ENCODE measurements around the gene ZNF367. TPM values are rescaled to one million over a fixed set of nuclear protein-coding genes. Genes with fewer than 3 reads are reported as not detected.

The ZNF367 gene
- total RNA-seq (2014; rRNA removed; shearing (Covaris generic)): 18.5 and 28.3 TPM in 2 replicates

DNA sequence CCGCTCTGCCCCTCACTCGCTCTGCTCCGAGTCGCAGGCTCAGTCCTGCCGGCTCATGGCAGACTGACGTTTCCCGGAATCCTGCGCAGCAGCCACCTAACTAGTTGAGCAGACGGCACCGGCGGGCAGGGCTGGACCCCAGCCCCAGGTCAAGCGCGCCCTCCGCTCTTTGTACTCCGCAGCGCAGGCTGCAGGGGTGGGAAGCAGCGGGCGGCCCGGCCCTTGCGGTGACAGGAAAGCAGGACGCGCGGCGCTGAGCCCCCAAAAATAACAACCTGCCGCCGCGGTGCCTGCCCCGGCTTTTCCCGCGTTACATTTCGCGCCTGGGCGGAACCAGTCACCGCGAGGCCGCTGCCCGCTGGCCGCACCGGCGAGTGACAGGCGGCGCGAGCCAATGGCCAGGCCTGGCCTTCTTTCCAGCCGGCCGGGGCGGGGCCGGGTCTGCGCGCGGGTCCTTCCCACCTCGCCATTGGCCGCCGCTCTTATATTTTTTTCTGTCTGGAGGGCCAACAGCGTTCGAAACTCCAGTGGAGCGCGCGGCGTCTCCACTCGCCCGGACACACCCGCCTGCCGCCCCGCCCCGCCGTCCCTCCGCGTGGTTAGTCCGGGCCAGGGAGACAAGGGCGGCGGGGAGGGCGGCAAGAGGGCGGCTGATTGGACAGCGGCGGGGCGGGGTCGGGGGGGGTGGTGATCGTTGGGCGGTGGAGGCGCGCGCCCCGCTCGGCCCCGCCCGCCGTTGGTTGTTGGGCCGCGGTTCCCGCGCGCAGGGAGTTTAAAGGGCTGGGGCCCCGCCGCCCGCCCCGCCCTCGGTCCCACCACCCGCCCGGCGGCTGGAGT is at the start of gene ZNF367:
TSS of gene ZNF367 (minus strand) at position 288 of the 837 bp plus-strand sequence. CDS start 338 bp downstream, outside the sequence.
- DNase-seq (ENCODE audit: low read depth): peak; percentile 98

DNA sequence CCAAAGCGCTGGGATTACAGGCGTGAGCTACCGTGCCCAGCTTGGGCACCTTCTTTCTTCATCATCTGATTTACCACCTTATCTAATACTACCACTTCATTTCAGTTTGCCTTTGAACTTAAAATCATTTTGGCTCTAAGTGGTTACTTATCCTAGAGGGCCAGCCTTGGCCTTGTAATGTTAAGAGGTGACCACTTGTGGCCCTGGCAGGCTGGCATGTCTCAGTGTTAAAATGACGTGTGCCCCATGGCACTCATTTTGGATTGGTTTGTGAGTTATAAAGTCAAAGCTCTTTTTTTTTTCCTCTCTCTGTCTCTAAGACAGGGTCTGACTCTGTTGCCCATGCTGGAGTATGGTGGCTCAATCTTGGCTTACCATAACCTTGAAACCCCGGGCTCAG is 49.6 kb upstream of the ZNF367 start:
- no peak for DNase-seq (ENCODE audit: low read depth)

DNA sequence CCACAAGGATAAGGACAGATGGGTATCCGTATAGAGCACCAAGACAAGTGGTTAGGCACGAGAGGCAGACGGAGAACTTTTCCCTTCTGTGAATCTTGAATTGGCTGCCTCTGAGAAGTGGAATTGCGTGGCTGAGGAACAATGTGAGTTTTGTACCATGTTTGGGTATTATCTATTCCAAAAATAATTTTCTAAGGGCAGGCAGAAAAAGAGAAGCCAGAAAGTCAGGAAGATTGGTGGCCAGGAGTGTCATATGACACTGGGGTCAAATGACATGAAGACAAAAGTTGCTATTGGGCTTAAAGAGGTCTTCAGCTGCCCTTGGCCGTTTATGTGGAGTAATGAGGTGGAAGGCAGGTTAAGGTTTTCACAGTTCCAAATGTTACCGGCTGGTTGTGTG is 46.3 kb upstream of the ZNF367 start:
- DNase-seq (ENCODE audit: low read depth): no peak

DNA sequence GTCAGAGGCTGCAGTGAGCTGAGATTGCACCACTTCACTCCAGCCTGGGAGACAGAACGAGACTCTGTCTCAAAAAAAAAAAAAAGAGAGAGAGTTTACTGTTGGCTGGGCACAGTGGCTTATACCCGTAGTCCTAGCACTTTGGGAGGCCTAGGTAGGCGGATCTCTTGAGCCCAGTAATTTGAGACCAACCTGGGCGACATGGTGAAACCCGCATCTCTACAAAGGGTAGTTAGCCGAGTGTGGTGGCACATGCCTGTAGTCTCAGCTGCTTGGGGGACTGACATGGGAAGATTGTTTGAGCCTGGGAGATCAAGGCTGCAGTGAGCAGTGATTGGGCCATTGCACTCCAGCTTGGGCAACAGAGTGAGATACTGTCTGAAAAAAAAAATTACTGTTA is 44.4 kb upstream of the ZNF367 start:
- DNase-seq (ENCODE audit: low read depth): no peak

DNA sequence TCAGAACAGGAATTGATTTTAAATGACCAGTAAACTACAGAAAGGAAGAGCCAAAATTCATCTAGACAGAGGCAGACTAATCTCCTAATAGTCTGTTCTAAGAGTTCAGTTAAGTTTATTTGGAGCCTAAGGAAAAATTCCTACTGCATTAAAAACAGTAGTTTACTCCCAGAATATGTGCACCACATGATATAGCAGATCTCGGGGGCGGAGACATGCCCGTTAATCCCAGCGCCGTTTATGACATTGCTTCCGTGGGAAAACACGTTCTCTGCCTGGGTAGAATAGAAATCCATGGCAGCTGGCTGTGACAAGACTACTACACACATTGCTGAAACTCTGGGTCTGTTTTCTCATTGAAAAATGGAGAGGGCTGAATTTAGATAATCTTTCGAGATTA is 43.2 kb upstream of the ZNF367 start:
- DNase-seq (ENCODE audit: low read depth): no peak

DNA sequence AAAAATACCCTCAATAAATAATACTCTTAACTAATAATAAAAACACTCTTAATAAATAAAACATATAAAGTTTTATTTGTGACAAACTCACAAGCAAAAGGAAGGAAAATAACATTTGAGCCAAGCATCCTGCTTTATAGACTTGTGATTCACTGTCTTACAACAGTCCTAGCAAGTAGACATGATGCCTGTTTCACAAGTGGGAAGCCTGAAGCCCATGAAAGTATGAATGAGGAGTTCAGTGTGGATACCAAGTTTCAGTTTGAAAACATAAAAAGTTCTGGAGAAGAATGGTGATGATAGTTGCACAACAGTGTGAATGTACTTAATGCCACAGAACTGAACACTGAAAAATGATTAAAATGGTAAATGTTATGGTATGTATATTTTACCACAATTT is 42.7 kb upstream of the ZNF367 start:
- DNase-seq (ENCODE audit: low read depth): no peak

DNA sequence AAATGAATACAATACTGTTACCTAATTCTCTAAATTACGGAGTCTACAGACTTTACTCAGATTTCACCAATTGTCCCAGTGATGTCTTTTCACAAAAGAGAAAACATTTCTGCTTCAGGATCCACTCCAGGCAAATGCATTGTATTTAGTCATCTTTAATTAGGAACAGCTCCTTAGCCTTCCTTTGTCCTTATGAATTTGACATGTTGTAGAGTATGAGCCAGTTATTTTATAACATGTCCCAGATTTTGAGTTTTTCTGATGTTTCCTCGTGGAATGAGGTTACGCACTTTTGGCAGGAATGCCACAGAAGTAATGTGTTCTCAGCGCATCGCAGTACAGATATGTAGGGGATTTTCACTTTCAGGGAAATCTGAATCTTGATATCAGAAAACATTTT is 42.3 kb upstream of the ZNF367 start:
- no peak for DNase-seq (ENCODE audit: low read depth)

DNA sequence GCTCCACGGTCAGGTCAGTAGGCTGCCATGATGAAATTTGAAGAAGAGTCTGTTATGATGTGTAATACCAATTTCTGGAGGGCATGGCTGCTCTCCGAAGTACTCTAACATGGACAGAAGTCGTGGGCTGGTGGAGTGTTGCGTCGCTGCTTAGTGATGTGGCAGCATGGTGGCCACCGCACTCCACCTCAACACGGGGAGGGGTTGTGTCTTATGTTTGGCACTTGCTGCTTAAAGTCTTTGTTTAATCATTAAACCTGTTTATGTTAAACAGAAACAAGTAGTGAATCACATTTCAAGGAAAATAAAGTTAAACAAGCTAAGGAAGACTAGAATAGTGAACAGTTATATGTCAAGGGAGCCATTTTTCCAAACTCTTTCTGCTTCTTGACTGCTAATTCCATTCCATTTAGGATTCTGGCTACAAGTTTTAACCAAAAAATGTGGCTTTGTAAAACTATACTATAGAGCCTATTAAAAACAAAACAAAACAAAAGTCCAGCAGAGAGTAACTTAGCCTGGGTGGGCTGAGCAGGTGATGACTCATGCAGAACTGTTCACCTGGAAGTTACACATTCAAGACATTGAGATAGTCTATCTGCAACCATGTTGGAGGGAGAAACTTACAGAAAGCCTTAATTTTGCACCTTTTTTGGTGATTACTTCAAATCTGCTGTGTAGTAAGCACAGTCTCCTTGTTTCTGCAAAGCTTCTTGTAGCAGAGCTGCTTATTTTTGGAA is 41.3 kb upstream of the ZNF367 start:
- DNase-seq (ENCODE audit: low read depth): peak; percentile 38

DNA sequence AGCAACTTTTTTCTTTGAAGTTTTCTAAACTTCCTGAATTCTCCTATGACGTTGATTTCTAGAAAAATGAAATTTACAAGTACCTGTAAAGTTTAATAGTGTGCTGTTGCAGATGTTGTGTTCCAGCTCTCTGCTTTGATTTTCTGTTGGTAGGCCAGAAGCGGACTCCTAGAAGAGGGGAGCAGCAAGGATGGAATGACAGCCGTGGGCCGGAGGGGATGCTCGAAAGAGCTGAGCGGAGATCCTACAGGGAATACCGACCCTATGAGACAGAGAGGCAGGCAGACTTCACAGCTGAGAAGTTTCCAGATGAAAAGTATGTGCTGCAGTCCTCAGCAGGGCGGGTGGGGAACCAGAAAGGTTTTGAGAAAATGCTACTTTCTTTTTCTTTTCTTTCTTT is 40.1 kb upstream of the ZNF367 start:
- DNase-seq (ENCODE audit: low read depth): no peak

DNA sequence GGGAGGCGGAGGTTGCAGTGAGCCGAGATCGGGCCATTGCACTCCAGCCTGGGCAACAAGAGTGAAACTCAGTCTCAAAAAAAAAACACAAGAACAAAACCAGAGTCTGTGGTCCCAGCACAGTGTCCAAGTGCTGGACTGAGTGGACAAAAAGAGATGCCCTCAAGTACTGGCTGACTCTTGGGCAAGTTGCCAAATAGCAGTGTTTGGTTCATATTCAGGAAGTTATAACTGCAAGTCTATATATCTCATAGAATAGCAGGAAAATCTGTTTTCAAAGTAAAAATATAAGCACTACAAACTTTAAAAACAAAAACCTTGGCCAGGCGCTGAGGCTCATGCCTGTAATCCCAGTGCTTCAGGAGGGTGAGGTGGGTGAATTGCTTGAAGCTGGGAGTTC is 39.1 kb upstream of the ZNF367 start:
- DNase-seq (ENCODE audit: low read depth): no peak

DNA sequence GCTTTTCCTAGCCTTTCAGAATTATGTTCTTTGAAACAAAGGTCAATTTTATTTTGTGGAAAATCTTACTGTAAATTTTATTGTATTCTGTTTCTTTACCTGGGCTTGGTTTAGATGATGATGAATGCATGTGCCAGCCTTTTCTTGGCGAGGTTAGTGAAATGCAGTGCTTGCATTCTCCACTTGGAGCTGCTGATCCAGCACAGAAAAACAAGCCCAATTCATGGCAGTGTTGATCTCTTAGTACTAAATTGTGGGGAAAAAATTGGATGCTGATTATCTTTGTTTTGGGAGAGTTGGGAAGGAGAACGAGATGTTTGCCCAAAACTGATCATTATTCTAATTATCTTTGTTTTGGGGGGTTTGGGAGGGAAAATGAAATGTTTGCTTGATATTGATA is 35.5 kb upstream of the ZNF367 start:
- peak; percentile 59 for DNase-seq (ENCODE audit: low read depth)

DNA sequence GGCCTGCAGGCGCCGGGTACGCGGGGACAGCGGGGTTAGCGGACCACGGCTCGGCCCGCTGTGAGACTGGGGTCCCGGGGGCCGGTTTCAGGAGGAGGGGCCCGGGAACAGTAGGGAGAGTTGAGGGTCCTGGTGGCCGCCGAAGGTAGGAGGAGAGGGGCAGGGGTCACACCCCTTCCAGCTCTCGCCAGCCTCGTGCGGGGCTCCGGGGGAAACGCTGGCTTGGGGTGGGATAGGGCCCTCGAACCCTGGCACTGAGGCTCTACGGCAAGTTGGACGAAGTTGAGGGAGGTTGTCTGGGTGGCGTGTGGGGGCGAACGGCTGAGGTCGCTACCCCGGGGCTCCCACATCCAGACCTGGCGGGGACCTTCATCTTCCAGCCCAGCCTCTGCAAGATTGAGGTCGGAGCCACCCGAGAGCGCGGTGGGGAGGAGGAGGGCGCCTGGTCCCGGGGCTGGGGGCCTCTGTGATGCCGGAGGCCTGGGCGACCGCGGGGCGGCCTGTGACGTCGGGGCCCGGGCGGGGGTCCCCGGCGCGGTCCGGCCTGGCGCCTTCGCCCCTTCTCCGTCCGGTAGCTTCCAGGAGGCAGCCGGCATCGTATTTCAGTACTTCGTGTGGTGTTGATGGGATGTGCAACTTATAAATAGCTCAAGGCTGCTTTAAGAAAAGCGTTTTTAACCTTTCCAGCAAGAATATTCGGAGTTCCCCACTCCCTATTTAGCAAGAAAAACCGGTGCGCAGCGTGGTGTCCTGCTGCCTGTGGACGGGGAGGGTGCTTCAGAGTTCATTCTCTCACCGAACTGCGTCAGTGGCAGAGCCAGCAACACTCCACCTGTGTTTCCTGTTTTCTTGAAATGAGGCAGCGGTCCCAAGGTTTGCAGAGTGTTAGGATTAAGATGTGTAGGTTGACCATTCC is 32.7 kb upstream of the ZNF367 start:
- DNase-seq (ENCODE audit: low read depth): peak; percentile 58

DNA sequence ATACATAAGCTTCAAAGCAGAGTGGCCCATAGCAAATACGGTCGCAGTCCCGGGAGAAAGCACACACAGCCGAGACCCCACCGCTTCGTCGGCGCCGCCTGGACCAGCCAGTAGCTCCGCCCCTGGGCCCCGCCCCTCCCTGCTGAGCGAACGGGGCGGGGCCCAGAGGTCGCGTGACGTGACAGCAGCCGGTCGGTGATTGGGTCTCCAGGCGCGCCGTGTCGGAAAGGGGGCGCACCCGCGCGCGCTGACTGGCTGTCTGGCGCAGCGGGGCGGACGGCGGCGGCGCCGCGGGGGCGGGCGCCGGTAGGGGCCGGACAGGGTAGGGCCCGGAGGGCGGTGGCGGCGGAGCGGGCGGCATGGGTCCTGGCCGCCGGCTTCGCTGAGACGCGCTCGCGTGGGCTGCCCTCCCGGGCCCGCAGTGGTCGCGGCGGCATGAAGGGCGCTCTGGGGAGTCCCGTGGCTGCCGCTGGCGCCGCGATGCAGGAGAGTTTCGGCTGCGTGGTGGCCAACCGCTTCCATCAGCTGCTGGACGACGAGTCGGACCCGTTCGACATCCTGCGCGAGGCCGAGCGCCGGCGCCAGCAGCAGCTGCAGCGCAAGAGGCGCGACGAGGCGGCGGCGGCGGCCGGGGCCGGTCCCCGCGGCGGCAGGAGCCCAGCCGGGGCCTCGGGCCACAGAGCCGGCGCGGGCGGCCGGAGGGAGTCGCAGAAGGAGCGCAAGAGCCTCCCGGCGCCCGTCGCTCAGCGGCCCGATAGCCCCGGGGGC is 31.9 kb upstream of the ZNF367 start, which contains the start of gene HABP4:
TSS of gene HABP4 (plus strand) at position 325 of the 768 bp plus-strand sequence. CDS start at position 436, 111 bp downstream.
- peak; percentile 93 for DNase-seq (ENCODE audit: low read depth)

DNA sequence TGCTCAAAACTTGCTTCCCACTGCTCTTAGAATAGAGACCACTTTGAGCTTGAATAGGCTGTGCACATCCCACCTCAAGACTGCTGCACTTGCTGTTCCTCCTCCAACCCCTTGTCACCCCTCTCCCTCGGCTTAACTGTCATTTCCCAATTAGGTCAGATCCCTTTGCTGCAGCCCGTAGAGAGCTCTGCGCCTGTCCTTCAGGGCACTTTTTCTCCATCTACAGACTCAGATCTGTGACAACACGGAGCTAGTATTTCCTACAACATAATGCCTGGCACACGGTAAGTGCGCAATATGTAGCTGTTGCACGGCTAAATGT is 31.3 kb upstream of the ZNF367 start:
- DNase-seq (ENCODE audit: low read depth): no peak

DNA sequence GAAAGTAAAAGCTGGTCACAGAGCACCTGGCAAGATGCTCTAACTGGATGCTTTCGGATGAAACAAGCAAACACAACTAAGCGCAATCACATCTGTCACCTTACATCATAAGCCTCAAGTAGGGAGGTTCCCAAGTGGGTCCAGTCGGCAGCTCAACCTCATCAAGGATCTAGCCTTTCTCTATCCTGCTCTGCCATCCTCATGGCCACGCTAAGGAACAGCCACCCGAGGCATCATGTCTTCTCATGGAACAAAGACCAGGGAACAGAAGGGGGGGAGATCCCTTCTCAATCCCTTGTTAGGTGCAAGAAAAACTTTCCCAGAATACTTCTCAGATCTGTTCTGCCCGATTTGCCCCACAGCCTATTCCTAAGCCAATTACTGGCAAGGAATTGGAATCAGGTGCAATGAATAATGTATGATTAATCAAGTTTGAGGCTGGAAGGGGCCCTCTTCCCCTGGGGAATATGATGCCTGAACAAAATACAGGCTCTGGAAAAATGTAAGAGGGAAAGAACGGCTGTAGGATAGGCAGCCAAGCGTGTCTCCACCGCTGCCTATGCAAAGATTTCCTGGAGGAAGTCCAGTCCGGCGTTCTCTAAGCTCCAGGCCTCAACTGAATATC is 30.5 kb upstream of the ZNF367 start:
- no peak for DNase-seq (ENCODE audit: low read depth)

DNA sequence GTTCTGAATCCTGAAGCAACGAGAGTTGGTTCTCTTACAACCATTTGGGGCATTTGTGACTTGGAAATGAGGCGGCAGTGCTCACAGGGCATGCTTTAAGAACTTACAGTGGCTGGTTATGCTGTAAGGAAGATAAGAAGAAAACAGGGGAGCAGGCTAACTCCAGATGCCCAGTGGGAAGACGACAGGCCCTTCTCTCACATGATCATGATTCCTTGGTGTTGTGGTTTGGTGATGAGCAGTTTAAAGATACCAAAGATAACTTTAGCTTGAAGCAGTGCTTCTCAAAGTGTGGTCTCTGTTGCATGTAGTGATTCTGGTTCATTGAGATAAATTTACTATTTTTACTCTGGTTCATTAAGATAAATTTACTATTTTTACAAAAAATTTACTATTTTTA is 29.2 kb upstream of the ZNF367 start:
- DNase-seq (ENCODE audit: low read depth): no peak

DNA sequence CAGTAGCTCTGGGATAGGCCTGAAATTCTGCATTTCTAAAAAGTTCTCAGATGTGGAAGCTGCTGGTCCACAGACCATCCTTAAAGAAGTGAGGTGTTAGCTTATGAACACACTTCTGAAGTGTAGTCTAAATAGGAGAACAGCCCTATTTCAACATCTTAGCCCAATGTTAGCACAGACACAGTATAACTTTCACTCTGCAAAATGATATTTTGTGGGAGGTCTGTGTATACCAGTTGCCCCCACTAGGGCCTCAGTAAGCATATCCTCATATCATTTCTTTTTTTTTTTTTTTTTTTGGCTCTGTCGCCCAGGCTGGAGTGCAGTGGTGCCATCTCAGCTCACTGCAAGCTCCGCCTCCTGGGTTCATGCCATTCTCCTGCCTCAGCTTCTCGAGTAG is 24.3 kb upstream of the ZNF367 start:
- DNase-seq (ENCODE audit: low read depth): no peak

DNA sequence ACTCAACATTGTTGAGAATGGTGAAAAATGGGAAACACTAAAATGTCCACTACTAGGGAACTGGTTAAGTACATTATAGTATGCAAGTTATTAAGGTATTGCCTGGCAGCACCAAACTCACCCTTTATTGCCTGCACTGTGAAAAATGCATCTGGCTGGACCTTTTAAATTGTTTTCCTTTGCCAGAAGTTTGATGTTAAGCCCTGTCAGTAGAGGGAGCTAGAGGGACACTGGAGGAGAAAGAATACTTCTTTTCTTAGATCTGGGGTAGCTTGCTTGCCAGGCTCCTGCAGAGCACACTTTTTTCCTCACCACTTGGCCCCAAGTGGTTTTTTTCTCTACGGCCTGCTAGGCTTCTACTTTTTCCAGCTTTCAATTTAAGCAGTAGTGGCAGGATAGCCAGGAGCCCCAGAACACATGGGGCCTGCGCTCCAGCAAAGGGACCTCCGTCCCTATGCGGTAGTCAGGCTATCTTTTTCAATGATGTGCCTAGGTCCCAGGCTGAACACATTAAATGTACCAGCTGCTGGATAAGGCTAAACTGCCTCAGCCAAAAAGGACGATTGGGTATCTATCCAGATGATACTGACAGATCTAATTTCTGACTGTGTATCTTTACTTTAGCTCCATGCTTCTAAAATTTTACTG is 23.8 kb upstream of the ZNF367 start:
- DNase-seq (ENCODE audit: low read depth): peak; percentile 32

DNA sequence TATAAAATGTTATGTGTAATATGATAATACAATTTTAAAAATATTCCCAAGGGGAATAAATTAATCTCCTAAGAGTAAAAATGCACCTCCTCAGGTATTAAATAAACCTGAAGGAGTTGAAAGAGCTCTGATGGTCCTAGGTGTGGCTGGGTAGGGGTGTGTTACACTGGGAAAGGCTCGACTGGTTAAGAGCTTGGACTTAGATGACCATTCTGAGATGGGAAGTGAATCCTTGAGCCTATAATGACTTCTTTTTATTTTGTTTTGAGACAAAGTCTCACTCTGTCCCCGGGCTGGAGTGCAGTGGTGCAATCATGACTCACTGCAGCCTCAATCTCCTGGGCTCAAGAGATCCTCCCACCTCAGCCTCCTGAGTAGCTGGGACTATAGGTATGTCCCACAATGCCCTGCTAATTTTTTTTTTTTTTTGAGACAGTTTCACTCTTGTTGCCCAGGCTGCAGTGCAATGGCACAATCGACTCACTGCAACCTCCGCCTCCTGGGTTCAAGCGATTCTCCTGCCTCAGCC is 22.6 kb upstream of the ZNF367 start:
- no peak for DNase-seq (ENCODE audit: low read depth)

DNA sequence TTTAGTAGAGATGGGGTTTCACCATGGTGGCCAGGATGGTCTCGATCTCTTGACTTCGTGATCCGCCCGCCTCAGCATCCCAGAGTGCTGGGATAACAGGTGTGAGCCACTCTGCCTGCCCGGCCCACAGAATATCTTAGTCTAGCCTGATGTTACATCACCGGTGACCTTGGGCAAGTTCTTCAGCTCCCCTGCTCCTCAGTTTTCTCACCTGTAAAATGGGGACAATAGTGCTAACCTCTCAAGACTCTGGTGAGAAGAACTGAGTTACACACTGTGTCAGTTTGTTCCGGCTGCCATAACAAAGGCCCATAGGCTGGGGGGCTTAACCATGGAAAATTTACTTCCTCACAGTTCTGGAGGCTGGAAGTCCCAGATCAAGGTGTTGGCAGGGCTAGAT is 19.3 kb upstream of the ZNF367 start:
- no peak for DNase-seq (ENCODE audit: low read depth)
